Mesenchymal stem cell (in vitro differentiated cells and primary cell): Measurements from ENCODE around the gene ARHGAP6.

Experiments used
- DNase-seq: peaks from one replicate; pipeline ENCODE4 v3.0.0-alpha.2; 2013
- H2AFZ ChIP-seq: one replicate; pipeline ENCODE4 v1.6.1; 2013; ENCODE audit warnings: low read depth, mild to moderate bottlenecking, control low read depth, inconsistent platforms, low read length, moderate library complexity
- H2AK5ac ChIP-seq: 2 replicates; pipeline ENCODE4 v1.6.1; 2013; ENCODE audit warnings: low read length, moderate library complexity, mild to moderate bottlenecking, inconsistent platforms; ENCODE audit not compliant: severe bottlenecking
- H2BK120ac ChIP-seq: one replicate; pipeline ENCODE4 v1.6.1; 2013; ENCODE audit warnings: low read depth, mild to moderate bottlenecking, inconsistent platforms, low read length, moderate library complexity
- H2BK12ac ChIP-seq, 2 experiments: one replicate each; pipeline ENCODE4 v1.6.1; 2013; ENCODE audit warnings: inconsistent platforms in 2 of 2, low read length in 2 of 2, mild to moderate bottlenecking in 2 of 2, moderate library complexity in 2 of 2, control low read depth in 1 of 2
- H2BK15ac ChIP-seq: one replicate; pipeline ENCODE4 v1.6.1; 2013; ENCODE audit warnings: mild to moderate bottlenecking, low read depth, inconsistent platforms; ENCODE audit not compliant: poor library complexity, severe bottlenecking
- H2BK5ac ChIP-seq: 2 replicates; pipeline ENCODE4 v1.6.1; 2013; ENCODE audit warnings: low read depth, mild to moderate bottlenecking, low read length, control low read depth, inconsistent platforms; ENCODE audit not compliant: poor library complexity, severe bottlenecking
- H3K14ac ChIP-seq, 2 experiments: one replicate each; pipeline ENCODE4 v1.6.1; 2013; ENCODE audit warnings: inconsistent platforms in 2 of 2, low read length in 2 of 2, control low read depth in 1 of 2, mild to moderate bottlenecking in 1 of 2, moderate library complexity in 1 of 2
- H3K18ac ChIP-seq, 2 experiments: one replicate each; pipeline ENCODE4 v1.6.1; 2013; ENCODE audit warnings: inconsistent platforms in 2 of 2, low read length in 2 of 2, control low read depth in 1 of 2, low read depth in 1 of 2, mild to moderate bottlenecking in 1 of 2
- H3K23ac ChIP-seq, 2 experiments: one replicate each; pipeline ENCODE4 v1.6.1; 2013; ENCODE audit warnings: inconsistent platforms in 2 of 2, low read length in 2 of 2, mild to moderate bottlenecking in 2 of 2, moderate library complexity in 2 of 2, control low read depth in 1 of 2
- H3K27ac ChIP-seq: 2 replicates; pipeline ENCODE4 v1.5.1; 2013; ENCODE audit warnings: mild to moderate bottlenecking, moderate library complexity, low read length, control low read depth, inconsistent platforms; ENCODE audit not compliant: poor library complexity, severe bottlenecking
- H3K27me3 ChIP-seq, 2 experiments: 2 replicates each; pipeline versions ENCODE4 v1.6.1 to v1.7.0; 2013; ENCODE audit warnings: low read length in 2 of 2, mild to moderate bottlenecking in 2 of 2, moderate library complexity in 2 of 2, control low read depth in 1 of 2, inconsistent platforms in 1 of 2; ENCODE audit not compliant: control insufficient read depth in 1 of 2, insufficient read depth in 1 of 2
- H3K36me3 ChIP-seq, 2 experiments: 2 replicates each; pipeline versions ENCODE4 v1.6.1 to v1.7.0; 2013; ENCODE audit warnings: low read length in 2 of 2, control low read depth in 1 of 2, inconsistent platforms in 1 of 2, low read depth in 1 of 2, mild to moderate bottlenecking in 1 of 2; ENCODE audit not compliant: insufficient read depth in 2 of 2, control insufficient read depth in 1 of 2
- H3K4ac ChIP-seq, 2 experiments: one replicate each; pipeline ENCODE4 v1.6.1; 2013; ENCODE audit warnings: inconsistent platforms in 2 of 2, low read length in 2 of 2, mild to moderate bottlenecking in 2 of 2, moderate library complexity in 2 of 2, control low read depth in 1 of 2, low read depth in 1 of 2
- H3K4me1 ChIP-seq: 2 replicates; pipeline ENCODE4 v1.6.1; 2013; ENCODE audit warnings: low read depth, low read length, control low read depth; ENCODE audit not compliant: control insufficient read depth, insufficient read depth
- H3K4me2 ChIP-seq: 2 replicates; pipeline ENCODE4 v1.6.1; 2013; ENCODE audit warnings: low read length, mild to moderate bottlenecking, inconsistent platforms; ENCODE audit not compliant: poor library complexity, severe bottlenecking
- H3K4me3 ChIP-seq, 2 experiments: 2 replicates each; pipeline versions ENCODE4 v1.5.1 to v1.7.0; 2013; ENCODE audit warnings: low read length in 2 of 2, mild to moderate bottlenecking in 2 of 2, control low read depth in 1 of 2, low read depth in 1 of 2; ENCODE audit not compliant: insufficient read depth in 1 of 2
- H3K79me1 ChIP-seq: replicated peaks from 2 replicates; pipeline ENCODE4 v1.6.1; 2013; ENCODE audit warnings: mild to moderate bottlenecking, control low read depth, low read length, inconsistent platforms; ENCODE audit not compliant: poor library complexity, severe bottlenecking
- H3K9ac ChIP-seq: 2 replicates; pipeline ENCODE4 v1.7.0; 2013; ENCODE audit warnings: mild to moderate bottlenecking, low read length, moderate library complexity
- H3K9me3 ChIP-seq: 2 replicates; pipeline ENCODE4 v1.7.0; 2013; ENCODE audit warnings: mild to moderate bottlenecking, low read length; ENCODE audit not compliant: control insufficient read depth
- H4K8ac ChIP-seq: one replicate; pipeline ENCODE4 v1.6.1; 2013; ENCODE audit warnings: inconsistent platforms, mild to moderate bottlenecking, low read length, moderate library complexity
- H4K91ac ChIP-seq: one replicate; pipeline ENCODE4 v1.6.1; 2013; ENCODE audit warnings: mild to moderate bottlenecking, low read length, inconsistent platforms
- WGBS: methylation state at CpG from one replicate; pipeline ENCODE4 v1.1.7; 2013; ENCODE audit warnings: mixed read lengths; 5-methylcytosine and 5-hydroxymethylcytosine counted together

The ARHGAP6 gene

GRCh38 chrX:11331788-11332187, 333.9 kb downstream of the ARHGAP6 start:
- Histone ChIP-seq H3K18ac (no peak overlapping the region), H3K36me3 (no peaks in the 10 kb centered on the region), H3K79me1 (no peaks in the 10 kb centered on the region), H3K4ac (no peak overlapping the region), H2BK15ac (no peak overlapping the region), H3K27me3 (no peaks in the 10 kb centered on the region), H2BK5ac (no peak overlapping the region), H3K14ac (no peak overlapping the region), H3K9ac (no peak overlapping the region), H2BK120ac (no peak overlapping the region), H4K91ac (no peak overlapping the region), H3K4me3 (no peak overlapping the region), H3K9me3 (no peaks in the 10 kb centered on the region), H4K8ac (no peak overlapping the region), H3K23ac (no peak overlapping the region), H3K27ac (no peak overlapping the region), H3K4me1 (no peaks in the 10 kb centered on the region), H2AK5ac (no peak overlapping the region), H2AFZ (no peak overlapping the region), H3K4me2 (no peak overlapping the region), H2BK12ac (no peak overlapping the region)
- no peak for DNase-seq
- WGBS: 83% methylated on average over 1 of the region's 2 CpGs

GRCh38 chrX:11329021-11329420, 336.7 kb downstream of the ARHGAP6 start:
- no peak overlapping the region for H3K4ac ChIP-seq
- H3K79me1 ChIP-seq: no peaks in the 10 kb centered on the region
- H2AFZ ChIP-seq: no peak overlapping the region
- H2BK120ac ChIP-seq: no peak overlapping the region
- no peaks in the 10 kb centered on the region for H3K4me1 ChIP-seq
- H3K14ac ChIP-seq: no peak overlapping the region
- H3K9ac ChIP-seq: no peak overlapping the region
- no peak overlapping the region for H3K18ac ChIP-seq
- H2BK5ac ChIP-seq: no peak overlapping the region
- H3K36me3 ChIP-seq: no peaks in the 10 kb centered on the region
- no peak overlapping the region for H4K91ac ChIP-seq
- H3K9me3 ChIP-seq: peaks cover 5% of the 10 kb centered on the region
- no peak overlapping the region for H3K27ac ChIP-seq
- 66% methylated on average over 2 of the region's 5 CpGs for WGBS
- H3K4me3 ChIP-seq: no peak overlapping the region
- H4K8ac ChIP-seq: no peak overlapping the region
- no peaks in the 10 kb centered on the region for H3K27me3 ChIP-seq
- H2BK15ac ChIP-seq: no peak overlapping the region
- DNase-seq: no peak
- no peak overlapping the region for H2AK5ac ChIP-seq
- no peak overlapping the region for H3K4me2 ChIP-seq
- no peak overlapping the region for H2BK12ac ChIP-seq
- no peak overlapping the region for H3K23ac ChIP-seq

- H2BK15ac ChIP-seq: no peak overlapping the region
- no peak overlapping the region for H3K4ac ChIP-seq
- no peaks in the 10 kb centered on the region for H3K79me1 ChIP-seq
- no peak overlapping the region for H3K4me3 ChIP-seq
- H2BK120ac ChIP-seq: no peak overlapping the region
- no peak overlapping the region for H3K4me2 ChIP-seq
- no peak overlapping the region for H3K9ac ChIP-seq
- DNase-seq: no peak
- H4K91ac ChIP-seq: no peak overlapping the region
- no peak overlapping the region for H3K23ac ChIP-seq
- H3K14ac ChIP-seq: no peak overlapping the region
- no peak overlapping the region for H3K18ac ChIP-seq
- H2BK5ac ChIP-seq: no peak overlapping the region
- no peaks in the 10 kb centered on the region for H3K4me1 ChIP-seq
- H3K36me3 ChIP-seq: no peaks in the 10 kb centered on the region
- no peaks in the 10 kb centered on the region for H3K27me3 ChIP-seq
- no peak overlapping the region for H4K8ac ChIP-seq
- no peak overlapping the region for H2AK5ac ChIP-seq
- H3K27ac ChIP-seq: no peak overlapping the region
- WGBS: 80% methylated on average over 1 of the region's 3 CpGs
- no peak overlapping the region for H2AFZ ChIP-seq
- peaks cover 7% of the 10 kb centered on the region for H3K9me3 ChIP-seq
- no peak overlapping the region for H2BK12ac ChIP-seq
Observed at GRCh38 chrX:11328134-11328533, 337.6 kb downstream of the ARHGAP6 start.

- H3K4me2 ChIP-seq: no peak overlapping the region
- no peak overlapping the region for H3K9ac ChIP-seq
- no peak overlapping the region for H2AK5ac ChIP-seq
- H3K23ac ChIP-seq: no peak overlapping the region
- no peak overlapping the region for H2AFZ ChIP-seq
- H3K4ac ChIP-seq: no peak overlapping the region
- H3K79me1 ChIP-seq: no peaks in the 10 kb centered on the region
- H2BK15ac ChIP-seq: no peak overlapping the region
- no peak overlapping the region for H3K14ac ChIP-seq
- H3K4me1 ChIP-seq: no peaks in the 10 kb centered on the region
- H3K18ac ChIP-seq: no peak overlapping the region
- peaks cover 7% of the 10 kb centered on the region for H3K9me3 ChIP-seq
- no peaks in the 10 kb centered on the region for H3K27me3 ChIP-seq
- H4K91ac ChIP-seq: no peak overlapping the region
- H3K27ac ChIP-seq: no peak overlapping the region
- DNase-seq: no peak
- no peak overlapping the region for H2BK120ac ChIP-seq
- H2BK5ac ChIP-seq: no peak overlapping the region
- no peak overlapping the region for H2BK12ac ChIP-seq
- no peak overlapping the region for H3K4me3 ChIP-seq
- WGBS: 100% methylated on average over 1 of the region's 2 CpGs
- no peak overlapping the region for H4K8ac ChIP-seq
- H3K36me3 ChIP-seq: no peaks in the 10 kb centered on the region
Observed at GRCh38 chrX:11321986-11322385, 343.7 kb downstream of the ARHGAP6 start.
